PC-3 (cell line): ENCODE measurements around the gene IFNGR1. TPM values are rescaled to one million over a fixed set of nuclear protein-coding genes. Genes with fewer than 3 reads are reported as not detected.

ENCODE experiments used
- ATAC-seq: fragments of 200-7000 bp; cut with Tn5 transposase; 2 replicates; pipeline ENCODE4 v1.9.1; 2020; ENCODE audit warnings: mild to moderate bottlenecking, moderate library complexity
- BruUV-seq: library from RNA; stranded (reverse); fragments of 400-500 nt; replicated peaks from 2 replicates; lab custom pipeline; 2021; lab: Mats Ljungman, UMichigan
- CTCF ChIA-PET: fragments of 300-600 bp; sonication (Branson Sonifier 250); formaldehyde crosslinking; loops from one replicate; lab custom pipeline; 2022; ENCODE audit warnings: antibody characterized with exemption; lab: Charles Lee
- POLR2A ChIA-PET: fragments of 300-600 bp; sonication (Branson Sonifier 250); formaldehyde crosslinking; loops from one replicate; lab custom pipeline; 2022; ENCODE audit warnings: antibody characterized with exemption; ENCODE audit not compliant: unreplicated experiment; lab: Charles Lee
- DNase-seq: peaks from one replicate; pipeline ENCODE4 v3.0.0-alpha.2; 2015
- H2AFZ ChIP-seq: fragments of 300-600 bp; sonication (generic); 2 replicates; pipeline ENCODE4 v1.6.0; 2016; ENCODE audit warnings: antibody characterized with exemption, low read length
- H3F3A ChIP-seq: fragments of 300-600 bp; sonication (generic); one replicate; pipeline ENCODE4 v1.6.0; 2017; ENCODE audit warnings: antibody characterized with exemption, low read length, control low read depth, mild to moderate bottlenecking; ENCODE audit not compliant: unreplicated experiment
- H3K27ac ChIP-seq: fragments of 300-600 bp; sonication (generic); 2 replicates; pipeline ENCODE4 v1.5.1; 2016; ENCODE audit warnings: mild to moderate bottlenecking, low read length
- H3K27me3 ChIP-seq: fragments of 300-600 bp; sonication (generic); 2 replicates; pipeline ENCODE4 v1.6.1; 2016; ENCODE audit warnings: low read length, mixed read lengths
- H3K36me3 ChIP-seq: fragments of 300-600 bp; sonication (generic); 2 replicates; pipeline ENCODE4 v1.6.1; 2016; ENCODE audit warnings: low read depth, mixed run types, low read length, mixed read lengths
- H3K4me1 ChIP-seq: fragments of 300-600 bp; sonication (generic); 2 replicates; pipeline ENCODE4 v1.5.1; 2016; ENCODE audit warnings: low read length; ENCODE audit not compliant: insufficient read depth
- H3K4me2 ChIP-seq: fragments of 300-600 bp; sonication (generic); 2 replicates; pipeline ENCODE4 v1.6.0; 2016; ENCODE audit warnings: low read length
- H3K4me3 ChIP-seq: fragments of 300-600 bp; sonication (generic); 2 replicates; pipeline ENCODE4 v1.5.1; 2016; ENCODE audit warnings: mild to moderate bottlenecking, low read length, mixed read lengths
- H3K79me2 ChIP-seq: fragments of 300-600 bp; sonication (generic); 2 replicates; pipeline ENCODE4 v1.6.1; 2017; ENCODE audit warnings: low read length, mixed read lengths
- H3K9ac ChIP-seq: fragments of 300-600 bp; sonication (generic); 2 replicates; pipeline ENCODE4 v1.6.0; 2016; ENCODE audit warnings: mild to moderate bottlenecking, low read length
- H3K9me2 ChIP-seq: fragments of 300-600 bp; sonication (generic); replicated peaks from 2 replicates; pipeline ENCODE4 v1.6.1; 2016; ENCODE audit warnings: mixed run types, low read length, mixed read lengths
- H3K9me3 ChIP-seq: fragments of 300-600 bp; sonication (generic); 2 replicates; pipeline ENCODE4 v1.6.1; 2016; ENCODE audit warnings: low read length, mixed read lengths
- H4K20me1 ChIP-seq: fragments of 300-600 bp; sonication (generic); 2 replicates; pipeline ENCODE4 v1.6.1; 2016; ENCODE audit warnings: low read length, mixed read lengths
- CTCF ChIP-seq: fragments of 300-600 bp; sonication (generic); conservative IDR thresholded peaks from 2 replicates; pipeline ENCODE4 v1.5.1; 2017; ENCODE audit warnings: antibody characterized with exemption, low read depth, mild to moderate bottlenecking, low read length
- EZH2 ChIP-seq: fragments of 300-600 bp; sonication (generic); IDR thresholded peaks from one replicate; pipeline ENCODE4 v1.6.1; 2017; ENCODE audit warnings: antibody characterized with exemption, mild to moderate bottlenecking, low read length; ENCODE audit not compliant: unreplicated experiment
- EZH2phosphoT487 ChIP-seq: fragments of 300-600 bp; sonication (generic); IDR thresholded peaks from 2 replicates; pipeline ENCODE4 v1.6.1; 2018; ENCODE audit warnings: mild to moderate bottlenecking, antibody characterized with exemption, low read length, borderline replicate concordance
- intact Hi-C: fragments of 100-400 bp; cut with micrococcal nuclease; formaldehyde crosslinking; loops from 2 replicates; pipeline ENCODE4 v1.9.0; 2023
- total RNA-seq: library from RNA; depleted of rRNA; stranded (reverse); fragments of >200 nt; gene quantifications from 2 replicates; pipeline ENCODE4 v1.2.3, GENCODE V29; 2014

IFNGR1 gene
- total RNA-seq, 1 experiment from 2014 or later: 24.6 TPM

GRCh38 chr6:137191236-137191635 is 27.9 kb downstream of the IFNGR1 start:
- Histone ChIP-seq H3K27me3 (no peaks in the 10 kb centered on the region), H3K9me3 (0 out of 2 replicates have a peak, but pooled peaks cover 13% of the 10 kb centered on the region), H3K9me2 (no peaks in the 10 kb centered on the region), H3K4me1 (no peaks in the 10 kb centered on the region), H3F3A (no peaks in the 10 kb centered on the region), H3K27ac (no peak overlapping the region), H2AFZ (no peak overlapping the region), H3K4me2 (no peak overlapping the region), H4K20me1 (no peaks in the 10 kb centered on the region), H3K79me2 (no peaks in the 10 kb centered on the region), H3K9ac (no peak overlapping the region), H3K4me3 (no peak overlapping the region), H3K36me3 (no peaks in the 10 kb centered on the region)
- ChIA-PET CTCF (no interaction called here), POLR2A (no interaction called here)
- DNase-seq (no peak), ATAC-seq (no peak)
- TF ChIP-seq CTCF: no peak
- TF ChIP-seq EZH2: no peak
- TF ChIP-seq EZH2phosphoT487: no peak
- BruUV-seq: no TSS peak
- intact Hi-C loops: no loop called here

DNA sequence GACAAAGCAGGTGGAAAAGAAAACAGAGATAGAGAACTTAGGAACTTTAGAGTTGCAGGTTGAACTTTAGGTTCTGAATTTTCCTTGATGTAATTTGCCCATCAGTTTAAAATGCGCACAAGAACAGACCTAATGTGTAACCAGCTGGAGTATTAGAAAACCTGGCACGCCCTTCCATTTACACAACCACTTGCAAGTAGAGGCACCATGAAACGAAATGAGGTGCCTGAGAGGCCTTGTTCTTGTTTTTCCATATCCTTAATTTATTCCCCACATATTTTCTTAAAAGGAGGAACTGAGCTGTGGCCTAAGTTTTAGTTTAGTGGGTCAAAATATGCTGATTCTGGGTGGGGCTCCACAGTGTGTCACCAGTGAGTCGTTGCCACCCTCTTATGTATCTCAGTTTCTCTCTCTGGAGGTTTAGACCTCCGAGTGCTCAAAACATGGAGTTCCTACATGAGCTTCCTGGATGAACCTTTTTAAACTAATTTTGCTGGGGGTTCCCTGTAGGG is 28.5 kb downstream of the IFNGR1 start:
- Histone ChIP-seq H3K36me3 (no peaks in the 10 kb centered on the region), H3K9me2 (no peaks in the 10 kb centered on the region), H3K4me1 (no peaks in the 10 kb centered on the region), H3K79me2 (no peaks in the 10 kb centered on the region), H3K4me3 (no peak overlapping the region), H3K27me3 (no peaks in the 10 kb centered on the region), H3K27ac (no peak overlapping the region), H3F3A (no peaks in the 10 kb centered on the region), H3K9ac (no peak overlapping the region), H4K20me1 (no peaks in the 10 kb centered on the region), H3K9me3 (peaks cover 16% of the 10 kb centered on the region; the same call in 1 of the 2 replicates), H3K4me2 (no peak overlapping the region), H2AFZ (no peak overlapping the region)
- ChIA-PET POLR2A (no interaction called here), CTCF (no interaction called here)
- intact Hi-C loops: no loop called here
- TF ChIP-seq CTCF: no peak
- DNase-seq: no peak
- ATAC-seq: no peak
- no TSS peak for BruUV-seq

DNA sequence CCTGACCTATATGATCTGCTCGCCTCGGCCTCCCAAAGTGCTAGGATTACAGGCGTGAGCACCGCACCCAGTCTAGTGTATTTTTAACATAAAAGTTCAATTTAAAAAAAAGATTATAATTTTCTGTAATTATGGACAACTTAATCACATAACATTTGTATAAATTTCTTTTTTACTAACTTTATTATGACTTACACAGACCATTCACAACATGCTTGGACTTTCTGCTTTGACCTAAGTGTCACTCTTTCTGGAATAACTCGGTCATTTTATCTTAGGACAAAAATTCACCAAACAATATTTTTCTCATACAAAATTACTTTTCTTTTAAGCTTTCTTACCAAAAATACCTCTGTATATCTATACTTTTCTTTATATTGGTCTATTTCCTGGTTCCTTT is 30.3 kb downstream of the IFNGR1 start:
- H3K27me3 ChIP-seq: no peaks in the 10 kb centered on the region
- no peak overlapping the region for H3K27ac ChIP-seq
- H3F3A ChIP-seq: no peaks in the 10 kb centered on the region
- no peak overlapping the region for H3K4me3 ChIP-seq
- CTCF ChIA-PET: no interaction called here
- no peaks in the 10 kb centered on the region for H3K79me2 ChIP-seq
- intact Hi-C loops: no loop called here
- H4K20me1 ChIP-seq: no peaks in the 10 kb centered on the region
- peaks cover 23% of the 10 kb centered on the region; the same call in 1 of the 2 replicates for H3K9me3 ChIP-seq
- H3K4me1 ChIP-seq: no peaks in the 10 kb centered on the region
- TF ChIP-seq CTCF (no peak), EZH2 (no peak), EZH2phosphoT487 (no peak)
- no peak overlapping the region for H3K9ac ChIP-seq
- ATAC-seq: no peak
- DNase-seq: peak; percentile 12
- H3K9me2 ChIP-seq: no peaks in the 10 kb centered on the region
- POLR2A ChIA-PET: no interaction called here
- no TSS peak for BruUV-seq
- H3K4me2 ChIP-seq: no peak overlapping the region
- no peak overlapping the region for H2AFZ ChIP-seq
- no peaks in the 10 kb centered on the region for H3K36me3 ChIP-seq
